Muscle layer of colon (tissue), 2 donors: ENCODE measurements around the gene F13A1.

Experiments
- H3K27ac ChIP-seq: one replicate; pipeline ENCODE4 v1.7.0; 2013; ENCODE audit warnings: low read depth, mild to moderate bottlenecking, low read length, moderate library complexity
- H3K27me3 ChIP-seq, 2 donors: one replicate each; pipeline ENCODE4 v1.7.0; 2013; ENCODE audit warnings: low read length in 2 of 2, mild to moderate bottlenecking in 2 of 2; ENCODE audit not compliant: insufficient read depth in 2 of 2, control insufficient read depth in 1 of 2
- H3K36me3 ChIP-seq: one replicate; pipeline ENCODE4 v1.7.0; 2013; ENCODE audit warnings: mild to moderate bottlenecking, low read length; ENCODE audit not compliant: insufficient read depth
- H3K4me1 ChIP-seq: one replicate; pipeline ENCODE4 v1.7.0; 2013; ENCODE audit warnings: mild to moderate bottlenecking, low read length; ENCODE audit not compliant: insufficient read depth
- H3K4me3 ChIP-seq, 2 donors: one replicate each; pipeline ENCODE4 v1.7.0; 2013; ENCODE audit warnings: low read length in 2 of 2, low read depth in 1 of 2, mild to moderate bottlenecking in 1 of 2, moderate library complexity in 1 of 2
- H3K9ac ChIP-seq: one replicate; pipeline ENCODE4 v1.7.0; 2013; ENCODE audit warnings: low read length
- H3K9me3 ChIP-seq: one replicate; pipeline ENCODE4 v1.7.0; 2013; ENCODE audit warnings: mild to moderate bottlenecking, low read length
- donor health status: abdominal sarcoma.
- donor health status: Adenocarcinoma of cecum.

Gene F13A1

GRCh38 chr6:6179858-6180623, 140.4 kb downstream of the F13A1 start:
- Histone ChIP-seq H3K9me3 (no peaks in the 10 kb centered on the region), H3K9ac (no peak overlapping the region), H3K4me1 (no peaks in the 10 kb centered on the region), H3K4me3 (no peak overlapping the region), H3K27me3 (no peaks in the 10 kb centered on the region), H3K36me3 (no peaks in the 10 kb centered on the region), H3K27ac (no peak overlapping the region)

- Histone ChIP-seq H3K27me3 (no peaks in the 10 kb centered on the region), H3K9ac (no peak overlapping the region), H3K9me3 (no peaks in the 10 kb centered on the region), H3K4me3 (no peak overlapping the region), H3K27ac (no peak overlapping the region), H3K4me1 (no peaks in the 10 kb centered on the region), H3K36me3 (no peaks in the 10 kb centered on the region)
Measured at GRCh38 chr6:6178795-6179194, 141.7 kb downstream of the F13A1 start.

- no peaks in the 10 kb centered on the region for H3K36me3 ChIP-seq
- no peaks in the 10 kb centered on the region for H3K9me3 ChIP-seq
- no peaks in the 10 kb centered on the region for H3K27me3 ChIP-seq
- H3K27ac ChIP-seq: no peak overlapping the region
- no peak overlapping the region for H3K4me3 ChIP-seq
- no peaks in the 10 kb centered on the region for H3K4me1 ChIP-seq
- H3K9ac ChIP-seq: no peak overlapping the region
Measured at GRCh38 chr6:6177754-6178153, 142.7 kb downstream of the F13A1 start.

GRCh38 chr6:6176586-6177228, 143.8 kb downstream of the F13A1 start:
- Histone ChIP-seq H3K27me3 (no peaks in the 10 kb centered on the region), H3K27ac (no peak overlapping the region), H3K9ac (no peak overlapping the region), H3K36me3 (no peaks in the 10 kb centered on the region), H3K9me3 (no peaks in the 10 kb centered on the region), H3K4me1 (no peaks in the 10 kb centered on the region), H3K4me3 (no peak overlapping the region)

GRCh38 chr6:6176127-6176526, 144.3 kb downstream of the F13A1 start:
- H3K9me3 ChIP-seq: no peaks in the 10 kb centered on the region
- H3K36me3 ChIP-seq: no peaks in the 10 kb centered on the region
- no peak overlapping the region for H3K27ac ChIP-seq
- no peak overlapping the region for H3K4me3 ChIP-seq
- H3K4me1 ChIP-seq: no peaks in the 10 kb centered on the region
- H3K9ac ChIP-seq: no peak overlapping the region
- H3K27me3 ChIP-seq: no peaks in the 10 kb centered on the region

- H3K27ac ChIP-seq: no peak overlapping the region
- H3K9ac ChIP-seq: no peak overlapping the region
- no peaks in the 10 kb centered on the region for H3K4me1 ChIP-seq
- no peaks in the 10 kb centered on the region for H3K27me3 ChIP-seq
- no peaks in the 10 kb centered on the region for H3K9me3 ChIP-seq
- H3K36me3 ChIP-seq: no peaks in the 10 kb centered on the region
- H3K4me3 ChIP-seq: no peak overlapping the region
Measured at GRCh38 chr6:6169141-6169540, 151.3 kb downstream of the F13A1 start.

- H3K27me3 ChIP-seq: no peaks in the 10 kb centered on the region
- no peak overlapping the region for H3K9ac ChIP-seq
- H3K27ac ChIP-seq: no peak overlapping the region
- no peaks in the 10 kb centered on the region for H3K9me3 ChIP-seq
- no peaks in the 10 kb centered on the region for H3K4me1 ChIP-seq
- no peak overlapping the region for H3K4me3 ChIP-seq
- H3K36me3 ChIP-seq: no peaks in the 10 kb centered on the region
Measured at GRCh38 chr6:6166064-6166463, 154.4 kb downstream of the F13A1 start.

- Histone ChIP-seq H3K9me3 (no peaks in the 10 kb centered on the region), H3K4me3 (no peak overlapping the region), H3K36me3 (no peaks in the 10 kb centered on the region)
Measured at GRCh38 chr6:6164367-6164766, 156.1 kb downstream of the F13A1 start.

GRCh38 chr6:6154335-6154734, 166.1 kb downstream of the F13A1 start:
- no peaks in the 10 kb centered on the region for H3K27me3 ChIP-seq
- no peak overlapping the region for H3K4me3 ChIP-seq
- H3K36me3 ChIP-seq: no peaks in the 10 kb centered on the region
- H3K9ac ChIP-seq: no peak overlapping the region
- no peaks in the 10 kb centered on the region for H3K9me3 ChIP-seq
- no peaks in the 10 kb centered on the region for H3K4me1 ChIP-seq
- H3K27ac ChIP-seq: no peak overlapping the region

More at GRCh38 chr6:6164367-6164766, 156.1 kb downstream of the F13A1 start:
- Histone ChIP-seq H3K9ac (no peak overlapping the region), H3K27me3 (no peaks in the 10 kb centered on the region), H3K27ac (no peak overlapping the region), H3K4me1 (no peaks in the 10 kb centered on the region)

- Histone ChIP-seq H3K36me3 (no peaks in the 10 kb centered on the region), H3K9me3 (no peaks in the 10 kb centered on the region), H3K9ac (no peak overlapping the region), H3K27ac (no peak overlapping the region), H3K4me3 (no peak overlapping the region), H3K27me3 (no peaks in the 10 kb centered on the region), H3K4me1 (no peaks in the 10 kb centered on the region)
Measured at GRCh38 chr6:6152060-6152459, 168.4 kb downstream of the F13A1 start.

GRCh38 chr6:6148192-6148815, 172.2 kb downstream of the F13A1 start:
- H3K4me1 ChIP-seq: no peaks in the 10 kb centered on the region
- no peaks in the 10 kb centered on the region for H3K9me3 ChIP-seq
- no peaks in the 10 kb centered on the region for H3K27me3 ChIP-seq
- H3K36me3 ChIP-seq: no peaks in the 10 kb centered on the region
- no peak overlapping the region for H3K9ac ChIP-seq
- no peak overlapping the region for H3K27ac ChIP-seq
- no peak overlapping the region for H3K4me3 ChIP-seq
